ENCODE data around the gene GPR37.

DNA sequence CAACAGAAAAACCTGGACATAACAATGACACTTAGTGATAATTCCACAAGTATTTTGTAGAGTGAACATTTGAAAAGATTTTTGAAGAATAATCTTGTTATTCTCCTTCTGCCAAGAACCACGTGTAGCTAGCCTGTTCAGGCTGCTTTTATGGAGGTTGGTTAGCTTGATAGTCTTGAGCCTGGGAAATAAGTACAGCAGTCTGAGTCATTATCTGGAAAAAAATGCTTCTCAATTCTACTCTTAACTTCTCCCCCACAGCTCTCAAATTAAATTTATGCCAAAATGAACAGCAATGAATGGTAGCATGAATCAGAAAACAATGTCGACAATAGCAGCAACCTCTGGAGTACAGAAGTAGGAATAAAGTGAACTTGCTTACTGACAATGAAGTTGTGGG is 63.2 kb downstream of the GPR37 start:
- TF ChIP-seq, protein P1, sequence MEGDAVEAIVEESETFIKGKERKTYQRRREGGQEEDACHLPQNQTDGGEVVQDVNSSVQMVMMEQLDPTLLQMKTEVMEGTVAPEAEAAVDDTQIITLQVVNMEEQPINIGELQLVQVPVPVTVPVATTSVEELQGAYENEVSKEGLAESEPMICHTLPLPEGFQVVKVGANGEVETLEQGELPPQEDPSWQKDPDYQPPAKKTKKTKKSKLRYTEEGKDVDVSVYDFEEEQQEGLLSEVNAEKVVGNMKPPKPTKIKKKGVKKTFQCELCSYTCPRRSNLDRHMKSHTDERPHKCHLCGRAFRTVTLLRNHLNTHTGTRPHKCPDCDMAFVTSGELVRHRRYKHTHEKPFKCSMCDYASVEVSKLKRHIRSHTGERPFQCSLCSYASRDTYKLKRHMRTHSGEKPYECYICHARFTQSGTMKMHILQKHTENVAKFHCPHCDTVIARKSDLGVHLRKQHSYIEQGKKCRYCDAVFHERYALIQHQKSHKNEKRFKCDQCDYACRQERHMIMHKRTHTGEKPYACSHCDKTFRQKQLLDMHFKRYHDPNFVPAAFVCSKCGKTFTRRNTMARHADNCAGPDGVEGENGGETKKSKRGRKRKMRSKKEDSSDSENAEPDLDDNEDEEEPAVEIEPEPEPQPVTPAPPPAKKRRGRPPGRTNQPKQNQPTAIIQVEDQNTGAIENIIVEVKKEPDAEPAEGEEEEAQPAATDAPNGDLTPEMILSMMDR (IDR thresholded peaks at IDR 0.05; ENCODE audit: poor library complexity, severe bottlenecking), result no peak
- TF ChIP-seq POLR2AphosphoS5 (IDR thresholded peaks at IDR 0.05) (no peak), EZH2 (IDR thresholded peaks at IDR 0.05; ENCODE audit: borderline replicate concordance, insufficient read depth, low read length, poor library complexity, severe bottlenecking) (no peak)
- TF ChIP-seq, protein P2, sequence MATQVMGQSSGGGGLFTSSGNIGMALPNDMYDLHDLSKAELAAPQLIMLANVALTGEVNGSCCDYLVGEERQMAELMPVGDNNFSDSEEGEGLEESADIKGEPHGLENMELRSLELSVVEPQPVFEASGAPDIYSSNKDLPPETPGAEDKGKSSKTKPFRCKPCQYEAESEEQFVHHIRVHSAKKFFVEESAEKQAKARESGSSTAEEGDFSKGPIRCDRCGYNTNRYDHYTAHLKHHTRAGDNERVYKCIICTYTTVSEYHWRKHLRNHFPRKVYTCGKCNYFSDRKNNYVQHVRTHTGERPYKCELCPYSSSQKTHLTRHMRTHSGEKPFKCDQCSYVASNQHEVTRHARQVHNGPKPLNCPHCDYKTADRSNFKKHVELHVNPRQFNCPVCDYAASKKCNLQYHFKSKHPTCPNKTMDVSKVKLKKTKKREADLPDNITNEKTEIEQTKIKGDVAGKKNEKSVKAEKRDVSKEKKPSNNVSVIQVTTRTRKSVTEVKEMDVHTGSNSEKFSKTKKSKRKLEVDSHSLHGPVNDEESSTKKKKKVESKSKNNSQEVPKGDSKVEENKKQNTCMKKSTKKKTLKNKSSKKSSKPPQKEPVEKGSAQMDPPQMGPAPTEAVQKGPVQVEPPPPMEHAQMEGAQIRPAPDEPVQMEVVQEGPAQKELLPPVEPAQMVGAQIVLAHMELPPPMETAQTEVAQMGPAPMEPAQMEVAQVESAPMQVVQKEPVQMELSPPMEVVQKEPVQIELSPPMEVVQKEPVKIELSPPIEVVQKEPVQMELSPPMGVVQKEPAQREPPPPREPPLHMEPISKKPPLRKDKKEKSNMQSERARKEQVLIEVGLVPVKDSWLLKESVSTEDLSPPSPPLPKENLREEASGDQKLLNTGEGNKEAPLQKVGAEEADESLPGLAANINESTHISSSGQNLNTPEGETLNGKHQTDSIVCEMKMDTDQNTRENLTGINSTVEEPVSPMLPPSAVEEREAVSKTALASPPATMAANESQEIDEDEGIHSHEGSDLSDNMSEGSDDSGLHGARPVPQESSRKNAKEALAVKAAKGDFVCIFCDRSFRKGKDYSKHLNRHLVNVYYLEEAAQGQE (IDR thresholded peaks at IDR 0.05; ENCODE audit: borderline replicate concordance), result no peak
